Measurements from ENCODE around the gene MDFI. TPM values are rescaled to one million over a fixed set of nuclear protein-coding genes. Genes with fewer than 3 reads are reported as not detected.

The MDFI gene
- total and polyA plus RNA-seq, 5 donors from 2014 or later: not detected

DNA sequence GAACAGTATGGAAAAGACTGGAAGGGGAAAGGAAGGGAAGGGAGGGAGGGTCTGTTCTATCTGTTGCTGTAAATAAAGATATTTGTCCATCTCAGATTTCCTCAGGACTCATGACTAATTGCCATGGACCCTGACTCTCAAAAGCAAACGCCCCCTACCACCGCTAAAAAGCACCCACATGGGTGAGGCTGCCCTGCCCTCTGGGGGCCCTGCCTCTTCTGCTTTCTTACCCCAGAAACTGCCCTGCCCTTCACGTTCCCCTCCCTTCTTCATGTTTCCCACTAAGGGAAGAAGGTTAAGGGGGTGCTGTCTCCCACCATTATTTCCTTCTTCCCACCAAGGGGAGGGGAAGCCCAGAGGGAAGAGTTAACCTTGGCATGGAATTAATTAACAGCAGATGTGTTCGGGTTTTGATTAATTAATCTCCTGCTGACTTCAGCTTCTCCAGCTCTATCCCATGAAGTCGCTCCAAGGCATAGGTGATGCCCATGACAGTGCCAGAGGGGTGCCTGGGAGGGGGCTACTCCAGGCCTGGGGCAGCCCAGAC lies 16.0 kb downstream of the MDFI start:
- Mint-ChIP-seq H3K27me3 (peaks cover 5% of the 10 kb centered on the region), H3K27ac (no peak overlapping the region), H3K9me3 (peaks cover 0 to 2% (median 0%) of the 10 kb centered on the region in 7 donors), H3K4me3 (no peak overlapping the region), H3K36me3 (no peaks in the 10 kb centered on the region), H3K4me1 (no peaks in the 10 kb centered on the region)
- H3K4me1 ChIP-seq (ENCODE audit: control insufficient read depth, insufficient read depth, low read length, poor library complexity, severe bottlenecking): no peaks in the 10 kb centered on the region
- no peaks in the 10 kb centered on the region for H3K27me3 ChIP-seq (ENCODE audit: control insufficient read depth, insufficient read depth, low read length)
- no peaks in the 10 kb centered on the region for H3K36me3 ChIP-seq (ENCODE audit: control insufficient read depth, insufficient read depth, low read length)
- no peak for DNase-seq
- no peaks in the 10 kb centered on the region for H3K9me3 ChIP-seq (ENCODE audit: control insufficient read depth in 2 of 2, low read length in 2 of 2)
- H3K4me3 ChIP-seq (ENCODE audit: low read depth, low read length): no peak overlapping the region
- H3K27ac ChIP-seq (ENCODE audit: insufficient read depth, low read length, poor library complexity, severe bottlenecking): no peak overlapping the region
- ATAC-seq (ENCODE audit: low read depth in 2 of 2): no peak

DNA sequence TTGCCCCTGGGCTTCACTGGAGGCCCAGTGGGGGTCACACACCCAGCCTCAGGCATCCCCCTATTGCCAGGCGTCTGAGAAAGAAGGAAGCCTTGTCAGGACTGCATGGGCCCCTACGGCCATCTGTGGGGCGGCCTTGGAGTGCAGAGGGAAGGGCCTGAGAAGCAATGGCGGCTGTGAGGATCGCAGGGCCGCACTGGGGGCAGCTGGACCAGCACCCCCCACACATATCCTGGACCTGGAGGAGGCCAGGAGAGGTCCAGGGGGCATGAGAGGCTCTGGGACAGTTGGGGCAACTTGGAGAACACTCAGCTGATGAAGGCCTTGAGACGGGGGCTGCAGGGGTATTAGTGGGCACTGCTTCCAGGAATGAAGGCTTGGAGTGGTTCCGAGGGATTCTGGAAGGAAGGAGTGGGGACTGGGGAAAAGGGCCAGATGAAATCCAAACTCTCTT lies 16.5 kb downstream of the MDFI start:
- no peak overlapping the region for H3K27ac Mint-ChIP-seq
- H3K27me3 ChIP-seq (ENCODE audit: control insufficient read depth, insufficient read depth, low read length): no peaks in the 10 kb centered on the region
- H3K4me3 Mint-ChIP-seq: no peak overlapping the region
- ATAC-seq (ENCODE audit: low read depth in 2 of 2) (no peak), DNase-seq (no peak)
- no peaks in the 10 kb centered on the region for H3K36me3 ChIP-seq (ENCODE audit: control insufficient read depth, insufficient read depth, low read length)
- H3K4me3 ChIP-seq (ENCODE audit: low read depth, low read length): no peak overlapping the region
- H3K4me1 Mint-ChIP-seq: no peaks in the 10 kb centered on the region
- peaks cover 5% of the 10 kb centered on the region for H3K27me3 Mint-ChIP-seq
- no peak overlapping the region for H3K27ac ChIP-seq (ENCODE audit: insufficient read depth, low read length, poor library complexity, severe bottlenecking)
- peaks cover 0 to 2% (median 0%) of the 10 kb centered on the region in 7 donors for H3K9me3 Mint-ChIP-seq
- no peaks in the 10 kb centered on the region for H3K4me1 ChIP-seq (ENCODE audit: control insufficient read depth, insufficient read depth, low read length, poor library complexity, severe bottlenecking)
- no peaks in the 10 kb centered on the region for H3K36me3 Mint-ChIP-seq
- H3K9me3 ChIP-seq (ENCODE audit: control insufficient read depth in 2 of 2, low read length in 2 of 2): no peaks in the 10 kb centered on the region

DNA sequence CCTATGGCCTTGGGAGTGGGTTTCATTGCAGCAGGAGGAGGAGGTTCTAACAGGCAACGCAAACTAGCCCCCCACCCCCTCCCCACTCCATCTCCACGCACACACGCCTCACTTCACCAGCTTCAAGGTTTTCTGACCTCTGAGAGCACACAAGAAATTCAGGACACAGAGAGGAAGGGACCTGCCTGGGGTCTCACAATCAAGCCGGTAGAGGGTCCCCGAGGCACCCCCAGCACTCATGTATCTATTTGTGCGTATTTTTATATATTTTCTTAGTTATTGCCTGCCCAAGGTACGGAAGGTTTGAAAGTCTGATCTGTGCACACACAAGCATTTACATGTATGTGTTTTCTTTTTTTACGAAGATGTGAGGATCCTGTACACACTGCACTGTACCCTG lies 16.9 kb downstream of the MDFI start:
- Mint-ChIP-seq H3K27me3 (peaks cover 5% of the 10 kb centered on the region), H3K4me1 (no peaks in the 10 kb centered on the region), H3K36me3 (no peaks in the 10 kb centered on the region), H3K9me3 (peaks cover 0 to 2% (median 0%) of the 10 kb centered on the region in 7 donors), H3K27ac (no peak overlapping the region), H3K4me3 (no peak overlapping the region)
- Histone ChIP-seq H3K36me3 (ENCODE audit: control insufficient read depth, insufficient read depth, low read length) (no peaks in the 10 kb centered on the region), H3K27ac (ENCODE audit: insufficient read depth, low read length, poor library complexity, severe bottlenecking) (no peak overlapping the region), H3K4me3 (ENCODE audit: low read depth, low read length) (no peak overlapping the region), H3K9me3 (ENCODE audit: control insufficient read depth in 2 of 2, low read length in 2 of 2) (no peaks in the 10 kb centered on the region), H3K27me3 (ENCODE audit: control insufficient read depth, insufficient read depth, low read length) (no peaks in the 10 kb centered on the region), H3K4me1 (ENCODE audit: control insufficient read depth, insufficient read depth, low read length, poor library complexity, severe bottlenecking) (no peaks in the 10 kb centered on the region)
- no peak for DNase-seq
- ATAC-seq (ENCODE audit: low read depth in 2 of 2): no peak

DNA sequence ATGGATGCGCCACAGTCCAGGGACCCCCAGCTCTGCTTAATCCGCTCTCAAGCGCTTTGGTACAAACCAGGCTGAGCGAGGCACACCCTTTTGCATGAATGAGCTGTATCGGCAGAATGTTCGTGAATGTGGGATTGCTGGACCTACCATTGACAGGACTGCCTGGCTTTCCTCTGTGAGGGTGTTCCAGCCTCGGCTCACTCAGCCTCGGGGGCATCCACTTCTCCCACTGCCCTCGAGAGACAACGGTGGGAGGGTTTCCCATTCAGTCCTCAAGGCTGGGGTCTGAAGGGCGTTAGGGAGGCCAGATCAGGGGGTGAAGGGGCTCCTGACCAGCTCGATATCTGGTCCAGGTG lies 17.4 kb downstream of the MDFI start:
- Histone ChIP-seq H3K4me1 (ENCODE audit: control insufficient read depth, insufficient read depth, low read length, poor library complexity, severe bottlenecking) (no peaks in the 10 kb centered on the region), H3K27me3 (ENCODE audit: control insufficient read depth, insufficient read depth, low read length) (no peaks in the 10 kb centered on the region), H3K4me3 (ENCODE audit: low read depth, low read length) (no peak overlapping the region), H3K36me3 (ENCODE audit: control insufficient read depth, insufficient read depth, low read length) (no peaks in the 10 kb centered on the region), H3K27ac (ENCODE audit: insufficient read depth, low read length, poor library complexity, severe bottlenecking) (no peak overlapping the region), H3K9me3 (ENCODE audit: control insufficient read depth in 2 of 2, low read length in 2 of 2) (no peaks in the 10 kb centered on the region)
- no peaks in the 10 kb centered on the region for H3K36me3 Mint-ChIP-seq
- peaks cover 0 to 2% (median 0%) of the 10 kb centered on the region in 7 donors for H3K9me3 Mint-ChIP-seq
- DNase-seq: no peak
- no peak overlapping the region for H3K27ac Mint-ChIP-seq
- no peak overlapping the region for H3K4me3 Mint-ChIP-seq
- H3K27me3 Mint-ChIP-seq: peaks cover 5% of the 10 kb centered on the region
- peak in 1 of 2 donors; percentile 14 for ATAC-seq (ENCODE audit: low read depth in 2 of 2)
- H3K4me1 Mint-ChIP-seq: no peaks in the 10 kb centered on the region

DNA sequence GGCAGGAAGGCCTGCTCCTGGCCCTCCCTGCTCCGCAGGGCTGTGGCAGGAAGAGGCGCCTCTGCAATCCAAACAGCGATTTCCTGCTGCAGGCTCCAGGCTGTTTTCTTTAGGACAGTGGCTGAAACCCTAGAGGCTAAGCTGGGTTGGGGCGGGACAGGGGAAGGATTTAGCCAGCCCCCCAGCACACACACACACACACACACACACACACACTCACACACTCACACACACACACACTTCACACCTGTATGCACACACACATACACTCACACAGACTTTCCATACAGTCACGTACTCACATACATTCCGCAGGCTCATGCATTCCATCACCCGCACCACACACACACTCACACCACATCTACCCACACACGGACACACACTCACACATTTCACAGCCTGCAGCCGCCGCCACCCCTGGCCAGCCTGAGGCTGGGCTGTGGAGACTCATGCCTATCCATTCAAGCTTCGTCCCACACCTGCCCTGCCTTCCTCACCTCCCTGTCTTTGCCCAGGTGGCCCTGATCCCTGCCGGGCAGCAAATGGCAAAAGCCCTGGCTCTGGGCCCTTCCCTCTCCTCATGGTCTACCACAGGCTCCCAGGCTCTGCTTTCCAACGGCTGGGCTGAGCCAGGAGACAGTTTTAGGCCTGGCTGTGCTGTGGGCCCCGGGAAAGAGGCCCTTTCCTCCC lies 17.9 kb downstream of the MDFI start:
- H3K27ac Mint-ChIP-seq: peak overlapping the region in 1 of 3 donors; percentile 57

DNA sequence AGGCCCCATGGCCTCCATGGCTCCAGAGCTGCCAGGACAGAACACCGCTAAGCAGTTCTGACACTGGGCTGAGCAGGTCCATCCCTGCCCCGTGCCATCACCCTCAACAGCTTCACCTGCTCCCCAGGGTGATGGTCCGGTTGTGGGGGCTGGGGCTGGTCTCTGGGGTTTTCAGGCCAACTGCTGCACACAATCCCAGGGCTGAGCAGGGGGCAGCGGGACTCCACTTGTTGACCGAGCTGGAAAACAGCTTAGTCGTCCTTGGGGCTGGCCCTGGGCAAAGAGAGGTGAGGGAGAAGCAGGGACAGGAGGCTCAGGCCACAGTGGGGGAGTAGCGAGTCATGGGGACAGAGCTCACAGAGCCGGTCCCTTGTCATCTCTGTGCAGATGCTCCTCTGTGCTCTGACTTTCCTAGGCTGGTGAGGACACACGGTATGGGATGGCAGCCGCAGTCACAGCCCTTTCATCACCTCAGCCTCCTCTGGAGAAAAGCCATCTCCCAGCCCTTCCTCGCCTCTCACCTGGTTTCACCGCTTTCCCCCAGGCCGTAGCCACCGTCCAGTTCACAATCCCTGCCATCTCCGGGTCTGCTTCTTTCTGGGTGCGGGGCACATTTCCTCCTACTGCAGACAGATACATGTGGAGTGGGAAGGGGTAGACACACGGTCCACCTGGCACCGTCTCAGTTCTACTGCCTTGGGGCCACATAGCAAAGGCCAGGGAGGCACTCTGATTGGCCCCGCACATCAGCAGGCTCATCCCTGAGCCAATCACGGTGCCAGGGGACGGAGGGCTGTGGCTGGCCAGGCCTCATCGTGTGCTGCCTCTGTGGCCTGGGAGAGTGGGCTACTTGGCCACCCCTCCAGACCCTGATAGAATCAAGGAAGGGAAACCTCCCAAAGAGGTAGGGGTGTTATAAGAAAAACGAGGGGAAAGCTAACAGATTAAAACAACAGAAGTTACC lies 19.1 kb downstream of the MDFI start:
- Mint-ChIP-seq H3K4me1 (no peaks in the 10 kb centered on the region), H3K9me3 (no peaks in the 10 kb centered on the region), H3K27me3 (peaks cover 16% of the 10 kb centered on the region), H3K27ac (no peak overlapping the region), H3K4me3 (no peak overlapping the region), H3K36me3 (no peaks in the 10 kb centered on the region)
- no peaks in the 10 kb centered on the region for H3K9me3 ChIP-seq (ENCODE audit: control insufficient read depth in 2 of 2, low read length in 2 of 2)
- no peak overlapping the region for H3K27ac ChIP-seq (ENCODE audit: insufficient read depth, low read length, poor library complexity, severe bottlenecking)
- H3K4me3 ChIP-seq (ENCODE audit: low read depth, low read length): no peak overlapping the region
- peaks cover 3% of the 10 kb centered on the region for H3K27me3 ChIP-seq (ENCODE audit: control insufficient read depth, insufficient read depth, low read length)
- no peak for ATAC-seq (ENCODE audit: low read depth in 2 of 2)
- DNase-seq: no peak
- no peaks in the 10 kb centered on the region for H3K36me3 ChIP-seq (ENCODE audit: control insufficient read depth, insufficient read depth, low read length)
- H3K4me1 ChIP-seq (ENCODE audit: control insufficient read depth, insufficient read depth, low read length, poor library complexity, severe bottlenecking): no peaks in the 10 kb centered on the region

More for the DNA sequence above, 17.9 kb downstream of the MDFI start:
- H3K27ac ChIP-seq (ENCODE audit: insufficient read depth, low read length, poor library complexity, severe bottlenecking): no peak overlapping the region
- H3K4me3 Mint-ChIP-seq: no peak overlapping the region
- H3K9me3 Mint-ChIP-seq: peaks cover 0 to 2% (median 0%) of the 10 kb centered on the region in 7 donors
- no peaks in the 10 kb centered on the region for H3K36me3 ChIP-seq (ENCODE audit: control insufficient read depth, insufficient read depth, low read length)
- no peak for DNase-seq
- H3K36me3 Mint-ChIP-seq: no peaks in the 10 kb centered on the region
- no peaks in the 10 kb centered on the region for H3K27me3 ChIP-seq (ENCODE audit: control insufficient read depth, insufficient read depth, low read length)
- H3K4me1 Mint-ChIP-seq: no peaks in the 10 kb centered on the region
- no peak for ATAC-seq (ENCODE audit: low read depth in 2 of 2)
- no peaks in the 10 kb centered on the region for H3K9me3 ChIP-seq (ENCODE audit: control insufficient read depth in 2 of 2, low read length in 2 of 2)
- H3K27me3 Mint-ChIP-seq: peaks cover 5% of the 10 kb centered on the region
- H3K4me1 ChIP-seq (ENCODE audit: control insufficient read depth, insufficient read depth, low read length, poor library complexity, severe bottlenecking): no peaks in the 10 kb centered on the region
- H3K4me3 ChIP-seq (ENCODE audit: low read depth, low read length): no peak overlapping the region

DNA sequence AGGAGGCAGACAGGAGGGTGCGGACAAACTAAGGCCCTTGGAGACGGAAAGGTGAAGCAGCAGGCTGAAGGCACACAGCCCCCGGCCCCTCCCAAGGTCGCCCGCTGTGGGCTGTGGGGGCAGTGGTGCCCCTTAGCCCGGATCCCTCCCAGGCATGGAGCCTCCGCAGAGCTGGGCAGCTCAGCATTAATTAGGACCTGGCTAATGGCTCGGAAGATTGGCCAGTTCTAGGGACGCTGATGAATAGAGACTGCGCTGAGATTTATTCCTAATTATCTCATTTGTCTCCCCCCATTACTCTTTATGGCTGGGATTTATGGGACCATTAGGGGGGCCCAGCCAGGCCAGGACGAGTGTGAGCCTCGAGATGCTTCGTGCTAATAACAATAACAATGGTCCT lies 20.4 kb downstream of the MDFI start:
- no peak overlapping the region for H3K27ac ChIP-seq (ENCODE audit: insufficient read depth, low read length, poor library complexity, severe bottlenecking)
- H3K36me3 ChIP-seq (ENCODE audit: control insufficient read depth, insufficient read depth, low read length): no peaks in the 10 kb centered on the region
- H3K27me3 ChIP-seq (ENCODE audit: control insufficient read depth, insufficient read depth, low read length): peaks cover 3% of the 10 kb centered on the region
- H3K27ac Mint-ChIP-seq: no peak overlapping the region
- H3K4me1 Mint-ChIP-seq: no peaks in the 10 kb centered on the region
- no peaks in the 10 kb centered on the region for H3K36me3 Mint-ChIP-seq
- ATAC-seq (ENCODE audit: low read depth in 2 of 2): no peak
- H3K9me3 Mint-ChIP-seq: no peaks in the 10 kb centered on the region
- H3K9me3 ChIP-seq (ENCODE audit: control insufficient read depth in 2 of 2, low read length in 2 of 2): no peaks in the 10 kb centered on the region
- no peak overlapping the region for H3K4me3 ChIP-seq (ENCODE audit: low read depth, low read length)
- H3K27me3 Mint-ChIP-seq: peaks cover 21% of the 10 kb centered on the region
- no peaks in the 10 kb centered on the region for H3K4me1 ChIP-seq (ENCODE audit: control insufficient read depth, insufficient read depth, low read length, poor library complexity, severe bottlenecking)
- no peak for DNase-seq
- H3K4me3 Mint-ChIP-seq: no peak overlapping the region
